Colonic mucosa (tissue), 4 donors: ENCODE data around the gene SANBR. TPM values are rescaled to one million over a fixed set of nuclear protein-coding genes. Genes with fewer than 3 reads are reported as not detected.

Experiments
- DNase-seq: peaks from one replicate; pipeline ENCODE4 v3.0.0-alpha.2; 2020
- H3K27ac ChIP-seq: fragments of 200-600 bp; one replicate; pipeline ENCODE4 v1.8.0; 2021
- H3K27me3 ChIP-seq: fragments of 200-600 bp; one replicate; pipeline ENCODE4 v1.8.0; 2021
- H3K36me3 ChIP-seq: fragments of 200-600 bp; one replicate; pipeline ENCODE4 v1.8.0; 2021
- H3K4me1 ChIP-seq: fragments of 200-600 bp; one replicate; pipeline ENCODE4 v1.8.0; 2021; ENCODE audit warnings: mild to moderate bottlenecking
- H3K4me3 ChIP-seq: fragments of 200-600 bp; one replicate; pipeline ENCODE4 v1.8.0; 2021
- H3K9ac ChIP-seq, 2 donors: one replicate each; pipeline ENCODE4 v1.7.0; 2013; ENCODE audit warnings: control low read depth in 2 of 2, low read depth in 2 of 2, low read length in 2 of 2
- H3K9me3 ChIP-seq: fragments of 200-600 bp; one replicate; pipeline ENCODE4 v1.8.0; 2021
- intact Hi-C: fragments of 100-400 bp; cut with DNase I; formaldehyde crosslinking; loops from one replicate; pipeline ENCODE4 v1.14.1; 2022
- total RNA-seq, 2 donors: library from RNA; stranded (reverse); fragmentation: NEBNext Ultra II Directional in 1 of 2; extraction: Animal tissue kit (Norgen Biotek cat#: 25700) in 1 of 2; gene quantifications; one replicate each; pipeline ENCODE4 v1.2.1, GENCODE V29; 2021
- TF ChIP-seq, protein P1 (sequence below): fragments of 200-600 bp; IDR thresholded peaks from one replicate; pipeline ENCODE4 v1.8.0; 2022; ENCODE audit warnings: antibody characterized with exemption, mild to moderate bottlenecking
- donor health status: healthy.
- donor health status: DM: no; HTN: no; CAD: no.
- donor health status: DM: no; HTN: no; CAD: no.

SANBR gene
- total RNA-seq, 2 donors from 2014 or later = 11.1 to 12.9 TPM

DNA sequence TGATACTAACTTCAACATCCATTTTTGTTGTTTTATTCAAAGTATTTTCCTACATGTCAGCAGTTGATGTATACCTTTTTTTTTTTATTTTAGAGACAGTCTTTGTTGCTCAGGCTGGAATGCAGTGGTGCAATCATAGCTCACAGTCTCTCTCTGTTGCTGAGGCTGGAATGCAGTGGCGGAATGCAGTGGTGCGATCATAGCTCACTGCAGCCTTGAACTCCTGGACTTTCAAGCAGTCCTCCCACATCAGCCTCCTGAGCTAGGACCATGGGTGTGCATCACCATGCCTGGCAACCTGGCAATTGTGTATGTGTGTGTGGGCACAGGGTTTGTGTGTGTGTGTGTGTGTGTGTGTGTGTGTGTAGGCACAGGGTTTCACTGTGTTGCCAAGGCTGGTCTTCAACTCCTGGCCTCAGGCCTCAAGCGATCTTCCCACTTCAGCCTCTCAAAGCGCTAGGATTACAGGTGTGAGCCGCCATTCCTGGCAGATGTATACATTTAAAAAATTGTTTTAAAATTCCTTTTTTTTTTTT is 24.8 kb downstream of the SANBR start:
- intact Hi-C loops = no loop called here
- no peak overlapping the region for H3K9ac ChIP-seq
- H3K27ac ChIP-seq = no peak overlapping the region
- DNase-seq = no peak
- H3K27me3 ChIP-seq = no peaks in the 10 kb centered on the region
- peaks cover 3% of the 10 kb centered on the region for H3K36me3 ChIP-seq
- H3K4me1 ChIP-seq = no peaks in the 10 kb centered on the region
- no peaks in the 10 kb centered on the region for H3K9me3 ChIP-seq
- H3K4me3 ChIP-seq = no peak overlapping the region
- TF ChIP-seq, protein P1, sequence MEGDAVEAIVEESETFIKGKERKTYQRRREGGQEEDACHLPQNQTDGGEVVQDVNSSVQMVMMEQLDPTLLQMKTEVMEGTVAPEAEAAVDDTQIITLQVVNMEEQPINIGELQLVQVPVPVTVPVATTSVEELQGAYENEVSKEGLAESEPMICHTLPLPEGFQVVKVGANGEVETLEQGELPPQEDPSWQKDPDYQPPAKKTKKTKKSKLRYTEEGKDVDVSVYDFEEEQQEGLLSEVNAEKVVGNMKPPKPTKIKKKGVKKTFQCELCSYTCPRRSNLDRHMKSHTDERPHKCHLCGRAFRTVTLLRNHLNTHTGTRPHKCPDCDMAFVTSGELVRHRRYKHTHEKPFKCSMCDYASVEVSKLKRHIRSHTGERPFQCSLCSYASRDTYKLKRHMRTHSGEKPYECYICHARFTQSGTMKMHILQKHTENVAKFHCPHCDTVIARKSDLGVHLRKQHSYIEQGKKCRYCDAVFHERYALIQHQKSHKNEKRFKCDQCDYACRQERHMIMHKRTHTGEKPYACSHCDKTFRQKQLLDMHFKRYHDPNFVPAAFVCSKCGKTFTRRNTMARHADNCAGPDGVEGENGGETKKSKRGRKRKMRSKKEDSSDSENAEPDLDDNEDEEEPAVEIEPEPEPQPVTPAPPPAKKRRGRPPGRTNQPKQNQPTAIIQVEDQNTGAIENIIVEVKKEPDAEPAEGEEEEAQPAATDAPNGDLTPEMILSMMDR = no peak

DNA sequence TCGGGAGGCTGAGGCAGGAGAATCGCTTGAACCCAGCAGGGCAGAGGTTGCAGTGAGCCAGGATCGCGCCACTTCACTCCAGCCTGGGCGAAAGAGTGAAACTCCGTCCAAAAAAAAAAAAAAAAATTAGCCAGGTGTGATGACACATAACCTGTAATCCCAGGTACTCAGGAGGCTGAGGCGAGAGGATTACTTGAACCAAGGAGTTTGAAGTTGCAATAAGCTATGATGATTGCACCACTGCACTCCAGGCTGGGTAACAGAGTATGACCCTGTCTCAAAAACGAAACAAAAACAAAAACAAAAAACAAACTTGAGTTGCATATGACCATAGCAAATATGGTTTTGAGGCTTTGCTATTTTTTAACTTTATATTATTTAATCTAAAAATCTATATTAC is 25.8 kb downstream of the SANBR start:
- Histone ChIP-seq H3K9ac (no peak overlapping the region), H3K27ac (no peak overlapping the region), H3K27me3 (no peaks in the 10 kb centered on the region), H3K9me3 (no peaks in the 10 kb centered on the region), H3K4me1 (no peaks in the 10 kb centered on the region), H3K4me3 (no peak overlapping the region), H3K36me3 (peaks cover 3% of the 10 kb centered on the region)
- intact Hi-C loops = no loop called here
- TF ChIP-seq, protein P1 = no peak
- DNase-seq = no peak

DNA sequence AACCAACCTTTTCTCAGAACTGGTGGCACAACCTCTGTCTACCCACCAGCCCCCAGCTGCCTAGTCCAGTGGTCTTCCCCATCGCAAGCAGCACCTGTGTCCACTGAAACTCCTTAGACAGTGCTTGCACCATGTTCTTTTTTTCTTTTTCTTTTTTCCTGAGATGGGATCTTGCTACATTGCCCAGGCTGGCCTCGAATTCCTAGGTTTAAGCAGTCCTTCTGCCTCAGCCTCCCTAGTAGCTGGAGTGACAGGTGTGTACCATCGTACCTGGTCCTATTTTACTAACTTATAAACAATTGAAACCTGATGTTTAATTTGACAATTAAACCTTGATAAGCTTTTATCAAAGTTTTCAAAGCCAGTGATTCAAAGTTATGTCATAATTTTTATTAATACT is 30.8 kb downstream of the SANBR start:
- no peaks in the 10 kb centered on the region for H3K9me3 ChIP-seq
- H3K9ac ChIP-seq = no peak overlapping the region
- H3K4me1 ChIP-seq = no peaks in the 10 kb centered on the region
- intact Hi-C loops = no loop called here
- H3K27me3 ChIP-seq = no peaks in the 10 kb centered on the region
- H3K27ac ChIP-seq = no peak overlapping the region
- TF ChIP-seq, protein P1 = no peak
- H3K36me3 ChIP-seq = no peaks in the 10 kb centered on the region
- no peak for DNase-seq
- no peak overlapping the region for H3K4me3 ChIP-seq

DNA sequence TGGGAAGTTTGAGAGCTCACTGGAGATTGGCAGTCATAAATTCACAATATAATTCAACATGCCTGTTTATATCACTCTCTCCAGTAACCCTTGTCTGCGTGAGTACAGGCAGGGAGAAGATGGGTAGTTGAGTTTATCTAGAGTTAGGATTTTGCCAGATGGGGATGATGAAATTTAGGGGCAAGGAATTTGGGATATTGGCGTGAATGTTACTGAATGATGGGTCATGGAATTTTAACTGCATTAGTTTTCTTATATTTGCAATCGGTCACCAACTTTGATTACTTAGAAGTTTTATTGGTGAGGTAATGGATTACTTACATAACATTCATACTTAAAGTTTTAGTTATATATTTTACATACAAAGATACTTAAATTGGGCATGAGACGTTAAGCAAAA is 35.1 kb downstream of the SANBR start:
- DNase-seq = no peak
- TF ChIP-seq, protein P1 = no peak
- Histone ChIP-seq H3K4me3 (no peak overlapping the region), H3K27me3 (no peaks in the 10 kb centered on the region), H3K36me3 (no peaks in the 10 kb centered on the region), H3K9ac (no peak overlapping the region), H3K27ac (no peak overlapping the region), H3K9me3 (no peaks in the 10 kb centered on the region), H3K4me1 (no peaks in the 10 kb centered on the region)
- intact Hi-C loops = no loop called here

DNA sequence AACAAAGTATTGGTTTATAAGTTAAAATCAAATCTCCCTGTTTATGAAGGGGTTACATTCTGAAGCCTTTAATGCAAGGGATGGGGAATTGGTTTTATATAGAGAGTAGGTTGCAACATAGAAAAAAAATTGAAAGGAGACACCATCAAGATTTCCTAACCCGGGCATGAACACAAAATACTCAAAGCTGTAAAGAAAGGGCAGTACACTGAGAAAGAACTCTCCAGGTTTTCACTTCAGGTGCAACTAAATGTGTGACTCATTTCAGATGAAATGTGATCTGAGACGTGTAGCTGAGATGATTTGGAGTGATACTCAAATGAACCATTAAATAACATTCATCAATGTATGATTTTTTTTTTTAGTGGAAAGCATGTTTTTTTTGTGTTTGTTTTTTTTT is 43.6 kb downstream of the SANBR start:
- Histone ChIP-seq H3K27ac (no peak overlapping the region), H3K9me3 (no peaks in the 10 kb centered on the region), H3K9ac (no peak overlapping the region), H3K36me3 (no peaks in the 10 kb centered on the region), H3K4me3 (no peak overlapping the region), H3K4me1 (no peaks in the 10 kb centered on the region), H3K27me3 (no peaks in the 10 kb centered on the region)
- TF ChIP-seq, protein P1 = no peak
- DNase-seq = no peak
- intact Hi-C loops = no loop called here
